Measurements from ENCODE around the gene PCDHAC1.

PCDHAC1 gene

DNA sequence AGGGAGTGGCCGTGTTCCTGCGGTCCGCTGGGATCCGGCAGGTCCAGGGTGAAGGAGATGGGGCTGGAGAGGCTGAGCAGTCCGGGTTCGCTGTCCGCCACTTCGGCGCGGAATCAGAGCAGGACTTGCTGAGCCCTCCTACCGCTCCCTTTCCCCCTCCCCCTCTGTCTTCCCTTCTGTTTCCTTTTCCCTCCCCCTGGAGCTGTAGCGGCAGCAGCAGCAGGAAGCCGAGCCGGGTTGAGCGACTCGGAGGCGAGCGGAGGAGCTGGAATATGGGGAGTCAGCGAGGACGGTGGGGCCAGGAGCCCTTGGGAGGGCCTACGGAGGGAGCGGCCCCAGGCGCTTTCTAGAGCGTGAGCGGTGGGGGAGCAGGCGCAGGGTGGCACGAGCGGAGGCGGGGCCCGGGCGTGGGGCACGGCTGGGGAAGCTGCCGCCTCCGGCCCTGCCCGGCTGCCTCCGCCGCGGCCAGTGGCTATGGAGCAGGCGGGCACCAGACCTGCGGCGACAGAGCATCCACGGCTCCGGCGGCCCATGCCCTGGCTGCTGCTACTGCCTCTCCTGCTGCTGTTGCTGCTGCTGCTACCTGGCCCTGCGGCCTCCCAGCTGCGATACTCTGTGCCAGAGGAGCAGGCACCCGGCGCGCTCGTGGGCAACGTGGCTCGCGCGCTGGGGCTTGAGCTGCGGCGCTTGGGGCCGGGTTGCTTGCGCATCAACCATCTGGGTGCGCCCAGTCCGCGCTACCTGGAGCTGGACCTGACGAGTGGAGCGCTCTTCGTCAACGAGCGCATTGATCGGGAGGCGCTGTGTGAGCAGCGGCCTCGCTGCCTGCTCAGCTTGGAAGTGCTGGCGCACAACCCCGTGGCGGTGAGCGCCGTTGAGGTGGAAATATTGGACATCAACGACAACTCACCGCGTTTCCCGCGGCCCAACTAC lies 40.5 kb downstream of the PCDHAC1 start, which contains the start of gene PCDHAC2:
Gene PCDHAC2 (plus strand): TSS at position 184 of the 933 bp plus-strand sequence. CDS start 291 bp downstream, at position 475.
- DNase-seq (ENCODE audit: low read depth) = no peak

DNA sequence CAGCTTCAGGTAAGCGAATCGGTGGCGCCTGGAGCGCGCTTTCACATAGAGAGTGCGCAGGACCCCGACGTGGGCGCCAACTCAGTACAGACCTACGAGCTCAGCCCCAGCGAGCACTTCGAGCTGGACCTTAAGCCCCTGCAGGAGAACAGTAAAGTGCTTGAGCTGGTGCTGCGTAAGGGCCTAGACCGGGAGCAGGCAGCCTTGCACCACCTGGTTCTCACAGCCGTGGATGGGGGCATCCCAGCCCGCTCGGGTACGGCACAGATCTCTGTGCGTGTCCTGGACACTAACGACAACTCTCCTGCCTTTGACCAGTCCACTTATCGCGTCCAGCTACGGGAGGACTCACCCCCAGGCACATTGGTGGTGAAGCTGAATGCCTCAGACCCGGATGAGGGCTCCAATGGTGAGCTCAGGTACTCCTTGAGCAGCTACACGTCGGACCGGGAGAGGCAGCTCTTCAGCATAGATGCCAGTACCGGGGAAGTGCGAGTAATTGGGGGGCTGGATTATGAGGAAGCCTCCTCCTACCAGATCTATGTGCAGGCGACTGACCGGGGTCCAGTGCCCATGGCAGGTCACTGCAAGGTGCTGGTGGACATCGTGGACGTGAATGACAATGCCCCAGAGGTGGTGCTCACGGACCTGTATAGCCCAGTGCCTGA lies 41.3 kb downstream of the PCDHAC1 start:
- no peak for DNase-seq (ENCODE audit: low read depth)

DNA sequence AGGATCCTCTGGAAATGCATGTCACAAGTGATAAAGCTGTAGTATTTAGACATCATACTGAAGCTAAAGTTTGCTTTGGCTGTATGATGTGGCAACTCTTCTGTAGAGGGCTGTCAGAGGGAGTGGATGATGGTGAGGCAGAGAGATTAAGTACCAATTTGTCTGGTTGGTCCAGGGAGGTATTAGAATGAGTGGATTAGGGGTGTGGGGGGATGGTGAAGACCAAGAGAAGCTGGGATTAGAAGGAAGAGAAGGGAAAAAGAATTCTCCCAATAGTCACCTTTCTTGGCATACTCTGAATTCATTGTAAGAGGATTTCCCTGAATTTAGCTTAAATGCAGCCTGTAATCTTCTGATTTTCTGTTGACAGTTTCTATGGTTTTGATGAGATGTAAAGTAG lies 43.8 kb downstream of the PCDHAC1 start:
- DNase-seq (ENCODE audit: low read depth) = no peak

DNA sequence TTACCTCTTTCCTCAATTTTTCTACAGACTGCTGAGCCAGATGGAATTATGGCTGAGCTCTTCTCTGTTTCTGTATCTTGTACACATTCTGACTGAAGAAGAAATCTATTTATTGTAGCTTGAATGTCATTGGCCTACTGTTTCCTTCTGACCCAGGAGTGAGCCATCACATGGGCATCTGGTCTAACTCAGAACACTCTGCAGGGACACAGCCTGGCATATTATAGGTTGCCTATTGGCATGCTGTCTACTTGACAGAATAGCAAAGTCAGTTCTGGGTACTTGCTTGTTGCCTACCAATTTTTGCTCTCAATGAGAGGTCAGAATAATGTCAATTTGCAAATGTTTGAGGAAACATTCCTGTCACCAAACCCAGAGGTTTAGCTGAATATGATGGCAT lies 47.5 kb downstream of the PCDHAC1 start:
- DNase-seq (ENCODE audit: low read depth) = no peak

DNA sequence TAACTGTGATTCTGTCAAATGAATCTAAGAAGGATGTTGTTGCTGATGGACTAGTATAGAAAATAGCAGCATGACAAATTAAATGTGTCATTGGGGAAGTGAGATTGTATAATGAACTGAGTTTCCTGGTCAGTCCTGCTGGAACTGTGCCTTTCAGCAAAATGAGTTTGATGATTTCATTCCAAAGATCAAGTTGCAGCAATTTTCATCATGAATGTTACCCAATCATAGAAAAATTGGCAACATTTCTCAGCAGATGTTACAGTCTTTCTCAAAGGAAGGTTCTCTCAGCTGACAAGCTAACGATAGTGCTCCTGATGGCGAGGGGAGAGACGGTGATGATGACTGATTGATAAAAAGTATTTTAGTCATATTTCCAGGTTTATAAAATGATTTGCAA lies 50.9 kb downstream of the PCDHAC1 start:
- DNase-seq (ENCODE audit: low read depth) = no peak

GRCh38 chr5:140978260-140978659 lies 52.2 kb downstream of the PCDHAC1 start:
- no peak for DNase-seq (ENCODE audit: low read depth)

- no peak for DNase-seq (ENCODE audit: low read depth)
Measured at GRCh38 chr5:140978983-140979382, 52.9 kb downstream of the PCDHAC1 start.
